HEK293T (cell line): ENCODE results near the gene MAEA.

ENCODE experiments used
- CTCF ChIA-PET: fragments of 350-600 bp; formaldehyde crosslinking; extraction: SDS; loops from one replicate; lab custom pipeline; 2021; ENCODE audit warnings: antibody characterized with exemption, inconsistent platforms; lab: Yijun Ruan, JAX
- POLR2A ChIA-PET: fragments of 350-600 bp; formaldehyde crosslinking; extraction: SDS; loops from one replicate; lab custom pipeline; 2020; ENCODE audit warnings: antibody characterized with exemption, inconsistent platforms; lab: Yijun Ruan, JAX
- DNase-seq: peaks from one replicate; pipeline ENCODE4 v3.0.0; 2012; ENCODE audit warnings: mixed read lengths; ENCODE audit errors: extremely low spot score
- ARNT ChIP-seq: fragments of 450-650 bp; IDR thresholded peaks from 2 replicates; pipeline ENCODE4 v1.6.1; 2017; ENCODE audit warnings: mild to moderate bottlenecking
- BHLHE40 ChIP-seq: fragments of 450-650 bp; IDR thresholded peaks from 2 replicates; pipeline ENCODE4 v1.6.1; 2016; ENCODE audit warnings: mild to moderate bottlenecking, moderate library complexity, borderline replicate concordance
- CTBP1 ChIP-seq: fragments of 450-650 bp; IDR thresholded peaks from 2 replicates; pipeline ENCODE4 v1.6.1; 2016; ENCODE audit warnings: borderline replicate concordance
- ELF4 ChIP-seq: fragments of 450-650 bp; IDR thresholded peaks from 2 replicates; pipeline ENCODE4 v1.6.1; 2017; ENCODE audit warnings: antibody characterized with exemption
- FOXA1 ChIP-seq: fragments of 450-650 bp; IDR thresholded peaks from 2 replicates; pipeline ENCODE4 v1.6.1; 2016; ENCODE audit warnings: mild to moderate bottlenecking
- FOXK2 ChIP-seq: fragments of 450-650 bp; IDR thresholded peaks from 2 replicates; pipeline ENCODE4 v1.6.1; 2016; ENCODE audit warnings: mild to moderate bottlenecking
- FOXM1 ChIP-seq: fragments of 450-650 bp; IDR thresholded peaks from 2 replicates; pipeline ENCODE4 v1.6.1; 2017; ENCODE audit warnings: mild to moderate bottlenecking, borderline replicate concordance
- HDGF ChIP-seq: fragments of 450-650 bp; IDR thresholded peaks from 2 replicates; pipeline ENCODE4 v1.6.1; 2017; ENCODE audit warnings: antibody characterized with exemption, borderline replicate concordance
- L3MBTL2 ChIP-seq: fragments of 450-650 bp; conservative IDR thresholded peaks from 2 replicates; pipeline ENCODE4 v1.6.1; 2016; ENCODE audit warnings: mild to moderate bottlenecking
- LEF1 ChIP-seq: fragments of 450-650 bp; IDR thresholded peaks from 2 replicates; pipeline ENCODE4 v1.6.1; 2017; ENCODE audit warnings: mild to moderate bottlenecking, borderline replicate concordance
- NFRKB ChIP-seq: fragments of 450-650 bp; IDR thresholded peaks from 2 replicates; pipeline ENCODE4 v1.6.1; 2016; ENCODE audit warnings: mild to moderate bottlenecking, moderate library complexity
- PKNOX1 ChIP-seq: fragments of 450-650 bp; IDR thresholded peaks from 2 replicates; pipeline ENCODE4 v1.6.1; 2016
- SP1 ChIP-seq: fragments of 450-650 bp; IDR thresholded peaks from 2 replicates; pipeline ENCODE4 v1.6.1; 2017
- SUZ12 ChIP-seq: fragments of 450-650 bp; IDR thresholded peaks from 2 replicates; pipeline ENCODE4 v1.6.1; 2016; ENCODE audit warnings: mild to moderate bottlenecking
- TARDBP ChIP-seq: fragments of 450-650 bp; IDR thresholded peaks from 2 replicates; pipeline ENCODE4 v1.6.1; 2016
- ZNF384 ChIP-seq: fragments of 450-650 bp; IDR thresholded peaks from 2 replicates; pipeline ENCODE4 v1.6.1; 2016

The MAEA gene

DNA sequence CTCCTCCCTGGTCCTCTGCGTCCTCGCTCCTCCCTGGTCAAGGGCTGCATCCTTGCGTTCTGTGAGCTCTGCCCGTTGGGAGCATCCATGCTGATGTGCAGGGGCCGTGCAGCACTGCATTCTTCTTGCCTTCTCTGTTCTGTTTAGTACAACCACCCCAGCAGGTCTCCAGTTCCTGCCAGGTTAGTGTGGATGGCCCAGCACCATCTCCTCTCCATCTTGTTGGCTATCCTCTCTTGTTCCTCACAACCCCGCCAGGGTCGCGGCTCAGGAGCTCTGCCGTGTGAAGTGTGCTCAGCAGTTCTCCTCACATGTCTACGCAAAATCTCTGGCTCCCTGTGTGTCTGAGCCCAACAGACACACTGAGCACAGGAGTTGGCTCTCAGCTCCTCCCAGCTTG is 10.4 kb upstream of the MAEA start:
- DNase-seq, result no peak
- TF ChIP-seq LEF1 (no peak), ZNF384 (no peak), TARDBP (no peak), PKNOX1 (no peak), NFRKB (no peak), FOXA1 (no peak)
- POLR2A ChIA-PET, result interaction anchor here (0.5 to 0.9 kb wide), 2 partner anchors 10 kb away, joined by 3 read pairs; partner anchors contain the start of gene MAEA
- CTCF ChIA-PET, result no interaction called here

GRCh38 chr4:1283711-1284110 is 6.0 kb upstream of the MAEA start:
- TF ChIP-seq LEF1 (no peak), BHLHE40 (no peak), L3MBTL2 (no peak)
- POLR2A ChIA-PET, result no interaction called here
- CTCF ChIA-PET, result interaction anchor here (0.6 kb wide), 1 partner anchor 155 kb away, joined by 3 read pairs; no protein-coding TSS in a partner anchor
- DNase-seq, result no peak

- CTCF ChIA-PET, result no interaction called here
- no peak for DNase-seq
- POLR2A ChIA-PET, result interaction anchor here (1.2 to 1.3 kb wide), 2 partner anchors 36 to 62 kb away, joined by 4 to 5 read pairs; partner anchors contain the start of gene UVSSA
- TF ChIP-seq ELF4 (no peak), CTBP1 (no peak), FOXA1 (no peak), TARDBP (no peak), L3MBTL2 (no peak), ARNT (no peak), ZNF384 (no peak), BHLHE40 (no peak), HDGF (no peak), LEF1 (no peak), SUZ12 (no peak), SP1 (no peak), FOXK2 (no peak), FOXM1 (no peak), PKNOX1 (no peak)
These were observed 4.4 kb upstream of the MAEA start for GRCh38 chr4:1285151-1285789.

- DNase-seq, result no peak
- CTCF ChIA-PET, result no interaction called here
- TF ChIP-seq SP1 (no peak), FOXM1 (no peak), TARDBP (no peak), BHLHE40 (no peak), NFRKB (no peak), ELF4 (no peak), ZNF384 (no peak)
These were observed 3.7 kb upstream of the MAEA start for GRCh38 chr4:1285790-1286553.

GRCh38 chr4:1288786-1289185 is 905 bp upstream of the MAEA start:
- no peak for DNase-seq
- no peak for TF ChIP-seq FOXA1
- TF ChIP-seq HDGF, result no peak
- no peak for TF ChIP-seq LEF1
- no peak for TF ChIP-seq L3MBTL2
- TF ChIP-seq CTBP1, result no peak
- no peak for TF ChIP-seq ELF4
- no peak for TF ChIP-seq FOXK2
- no peak for TF ChIP-seq ARNT
- no peak for TF ChIP-seq FOXM1
- TF ChIP-seq SUZ12, result no peak
- TF ChIP-seq SP1, result no peak
- ChIA-PET CTCF (no interaction called here), POLR2A (interaction anchor here (0.9 to 3.1 kb wide), 6 partner anchors 20 to 57 kb away, joined by 3 to 13 read pairs (median 5); partner anchors contain the start of gene UVSSA)

More at GRCh38 chr4:1285790-1286553, 3.7 kb upstream of the MAEA start:
- POLR2A ChIA-PET, result interaction anchor here (1.2 to 1.3 kb wide), 2 partner anchors 36 to 61 kb away, joined by 4 to 5 read pairs; partner anchors contain the start of gene UVSSA

- ChIA-PET CTCF (no interaction called here), POLR2A (interaction anchor here (0.8 to 3.1 kb wide), 3 partner anchors 10 to 56 kb away, joined by 3 to 13 read pairs (median 4); partner anchors contain the start of gene UVSSA)
- peak; percentile 43 for DNase-seq
- TF ChIP-seq L3MBTL2, result no peak
- TF ChIP-seq FOXK2, result no peak
- TF ChIP-seq CTBP1, result no peak
- no peak for TF ChIP-seq TARDBP
- no peak for TF ChIP-seq SUZ12
- TF ChIP-seq FOXM1, result no peak
- TF ChIP-seq HDGF, result no peak
- TF ChIP-seq ELF4, result no peak
- TF ChIP-seq NFRKB, result no peak
- TF ChIP-seq FOXA1, result no peak
- no peak for TF ChIP-seq LEF1
- no peak for TF ChIP-seq SP1
- no peak for TF ChIP-seq ARNT
- TF ChIP-seq BHLHE40, result no peak
These were observed 680 bp downstream of the MAEA start for GRCh38 chr4:1290165-1290977.
